Measurements from ENCODE around the gene NLRP9. TPM values are rescaled to one million over a fixed set of nuclear protein-coding genes. Genes with fewer than 3 reads are reported as not detected.
"Not testable (repeated sequence)": the region's sequence is repeated elsewhere in the genome, so short reads cannot be mapped to it uniquely, and the experiment has no call there.

NLRP9 gene
- total RNA-seq, 1 experiment from 2014 or later: 0.02 TPM

DNA sequence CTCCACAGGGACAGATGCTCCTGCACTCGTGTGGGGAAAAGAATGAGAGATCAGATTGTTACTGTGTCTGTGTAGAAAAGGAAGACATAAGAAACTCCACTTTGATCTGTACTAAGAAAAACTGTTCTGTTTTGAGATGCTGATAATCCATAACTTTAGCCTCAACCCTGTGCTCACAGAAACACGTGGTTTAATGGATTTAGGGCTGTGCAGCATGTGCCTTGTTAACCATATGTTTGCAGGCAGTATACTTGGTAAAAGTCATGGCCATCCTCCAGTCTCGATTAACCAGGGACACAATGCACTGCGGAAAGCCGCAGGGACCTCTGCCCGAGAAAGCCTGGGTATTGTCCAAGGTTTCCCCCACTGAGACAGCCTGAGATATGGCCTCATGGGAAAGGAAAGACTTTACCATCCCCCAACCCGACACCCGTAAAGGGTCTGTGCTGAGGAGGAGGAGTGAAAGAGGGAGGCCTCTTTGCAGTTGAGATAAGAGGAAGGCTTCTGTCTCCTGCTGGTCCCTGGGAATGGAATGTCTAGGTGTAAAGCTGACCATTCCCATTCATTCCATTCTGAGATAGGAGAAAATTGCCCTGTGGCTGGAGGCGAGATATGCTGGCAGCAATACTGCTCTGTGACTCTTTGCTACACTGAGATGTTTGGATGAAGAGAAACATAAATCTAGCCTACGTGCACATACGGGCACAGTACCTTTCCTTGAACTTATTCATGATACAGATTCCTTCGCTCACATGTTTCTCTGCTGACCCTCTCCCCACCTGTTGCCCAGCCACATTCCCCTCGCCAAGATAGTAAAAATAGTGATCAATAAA, 20.1 kb downstream of the NLRP9 start:
- DNase-seq; H3K4me3 ChIP-seq; H3K27ac ChIP-seq; H3K27me3 ChIP-seq; H3K4me1 ChIP-seq; H3K36me3 ChIP-seq; H3K9me3 ChIP-seq (replicated peaks): not testable (repeated sequence)

DNA sequence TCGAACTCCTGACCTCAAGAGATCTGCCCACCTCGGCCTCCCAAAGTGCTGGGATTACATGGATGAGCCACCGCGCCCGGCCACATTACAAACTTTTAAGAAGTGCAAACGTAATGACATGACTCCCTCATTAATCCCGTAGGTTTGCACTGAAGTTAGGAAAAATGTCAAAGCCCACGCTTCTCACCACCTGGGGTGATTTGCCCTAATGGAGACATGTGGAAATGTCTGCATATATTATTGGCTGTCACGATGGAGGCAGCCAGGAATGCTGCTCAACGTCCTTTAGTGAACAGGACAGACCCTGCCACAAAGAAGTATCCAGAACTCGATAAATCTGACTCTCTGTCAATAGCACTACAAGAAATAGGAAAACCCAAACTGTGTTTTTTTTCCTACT, 21.0 kb downstream of the NLRP9 start:
- DNase-seq: no peak
- Histone ChIP-seq H3K4me1 (no peaks in the 10 kb centered on the region), H3K27ac (no peak overlapping the region), H3K36me3 (no peaks in the 10 kb centered on the region), H3K9me3 (replicated peaks) (peaks cover 6% of the 10 kb centered on the region; the same call in 1 of the 2 replicates), H3K27me3 (peaks cover 8% of the 10 kb centered on the region), H3K4me3 (no peak overlapping the region)

- Histone ChIP-seq H3K4me1 (no peaks in the 10 kb centered on the region), H3K27me3 (peaks cover 8% of the 10 kb centered on the region), H3K9me3 (replicated peaks) (peaks cover under 1% of the 10 kb centered on the region; the same call in 1 of the 2 replicates), H3K4me3 (no peak overlapping the region), H3K27ac (no peak overlapping the region), H3K36me3 (no peaks in the 10 kb centered on the region)
- DNase-seq: no peak
Observed at GRCh38 chr19:55716531-55716930, 21.7 kb downstream of the NLRP9 start.

DNA sequence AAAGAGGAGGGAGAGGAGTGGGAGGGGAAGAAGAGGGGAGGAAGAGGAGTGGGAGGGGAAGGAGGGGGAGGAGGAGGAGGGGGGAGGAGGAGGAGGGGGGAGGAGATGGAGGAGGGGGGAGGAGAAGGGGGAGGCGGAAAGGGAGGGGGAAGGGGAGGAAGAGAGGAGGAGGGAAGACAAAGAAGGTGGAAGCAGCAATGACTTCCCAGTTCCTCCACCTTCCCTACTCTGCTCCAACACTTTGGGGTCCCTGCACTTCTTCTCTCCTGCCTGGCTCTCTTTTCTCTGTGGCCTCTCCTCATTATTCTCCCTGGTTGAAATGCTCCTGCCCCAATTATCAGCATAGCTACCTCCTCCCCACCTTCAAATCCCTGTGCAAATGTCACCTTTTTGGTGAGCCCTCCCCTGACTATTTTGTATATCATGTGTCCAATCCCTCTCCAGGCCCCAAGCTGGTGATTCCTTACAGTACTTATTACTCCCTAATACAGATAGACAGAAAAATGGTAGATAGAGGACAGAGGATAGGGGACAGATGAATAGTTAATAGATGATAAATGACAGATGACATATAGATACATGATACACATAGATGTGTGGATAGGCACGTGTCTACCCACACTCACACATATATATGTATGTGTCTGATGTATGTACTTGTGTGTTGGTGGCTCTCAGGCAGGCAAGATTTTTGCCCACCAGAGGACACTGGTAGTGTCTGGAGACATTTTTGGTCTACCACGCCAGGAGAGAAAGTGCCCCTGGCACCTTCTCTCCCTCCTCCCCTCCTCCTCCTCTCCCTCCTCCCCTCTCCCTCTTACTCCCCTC, 25.2 kb downstream of the NLRP9 start:
- Histone ChIP-seq H3K9me3 (replicated peaks) (no peaks in the 10 kb centered on the region), H3K36me3 (no peaks in the 10 kb centered on the region), H3K27me3 (peaks cover 8% of the 10 kb centered on the region; the same call in 1 of the 2 replicates), H3K4me3 (no peak overlapping the region), H3K4me1 (no peaks in the 10 kb centered on the region), H3K27ac (no peak overlapping the region)
- no peak for DNase-seq

DNA sequence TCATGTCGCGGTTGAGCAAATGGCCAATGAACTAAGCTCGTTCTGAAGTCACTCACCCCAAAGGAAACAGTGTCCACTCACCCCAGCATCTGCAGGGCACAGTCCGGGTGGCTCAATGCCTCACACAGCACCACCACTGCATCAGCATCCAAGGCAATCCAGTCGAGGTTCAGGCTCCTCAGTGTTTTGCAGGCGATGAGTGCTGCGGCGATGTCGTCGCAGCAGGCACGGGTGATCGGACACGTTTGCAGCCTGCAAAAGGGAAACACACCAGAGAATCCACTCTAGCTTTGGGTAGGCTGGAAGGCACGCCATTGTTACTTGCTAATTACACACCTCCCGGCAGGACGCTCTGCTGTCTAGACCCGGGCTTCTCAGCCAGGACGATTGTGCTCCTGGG, 26.5 kb downstream of the NLRP9 start:
- no peak for DNase-seq
- H3K27me3 ChIP-seq: no peaks in the 10 kb centered on the region
- H3K4me3 ChIP-seq: no peak overlapping the region
- H3K9me3 ChIP-seq (replicated peaks): no peaks in the 10 kb centered on the region
- H3K27ac ChIP-seq: no peak overlapping the region
- H3K36me3 ChIP-seq: no peaks in the 10 kb centered on the region
- H3K4me1 ChIP-seq: no peaks in the 10 kb centered on the region

GRCh38 chr19:55705972-55706371, 32.2 kb downstream of the NLRP9 start:
- no peaks in the 10 kb centered on the region for H3K9me3 ChIP-seq (replicated peaks)
- H3K4me1 ChIP-seq: no peaks in the 10 kb centered on the region
- H3K36me3 ChIP-seq: no peaks in the 10 kb centered on the region; the same call in 1 of the 2 replicates
- H3K4me3 ChIP-seq: no peak overlapping the region
- no peak for DNase-seq
- no peak overlapping the region for H3K27ac ChIP-seq
- H3K27me3 ChIP-seq: no peaks in the 10 kb centered on the region

DNA sequence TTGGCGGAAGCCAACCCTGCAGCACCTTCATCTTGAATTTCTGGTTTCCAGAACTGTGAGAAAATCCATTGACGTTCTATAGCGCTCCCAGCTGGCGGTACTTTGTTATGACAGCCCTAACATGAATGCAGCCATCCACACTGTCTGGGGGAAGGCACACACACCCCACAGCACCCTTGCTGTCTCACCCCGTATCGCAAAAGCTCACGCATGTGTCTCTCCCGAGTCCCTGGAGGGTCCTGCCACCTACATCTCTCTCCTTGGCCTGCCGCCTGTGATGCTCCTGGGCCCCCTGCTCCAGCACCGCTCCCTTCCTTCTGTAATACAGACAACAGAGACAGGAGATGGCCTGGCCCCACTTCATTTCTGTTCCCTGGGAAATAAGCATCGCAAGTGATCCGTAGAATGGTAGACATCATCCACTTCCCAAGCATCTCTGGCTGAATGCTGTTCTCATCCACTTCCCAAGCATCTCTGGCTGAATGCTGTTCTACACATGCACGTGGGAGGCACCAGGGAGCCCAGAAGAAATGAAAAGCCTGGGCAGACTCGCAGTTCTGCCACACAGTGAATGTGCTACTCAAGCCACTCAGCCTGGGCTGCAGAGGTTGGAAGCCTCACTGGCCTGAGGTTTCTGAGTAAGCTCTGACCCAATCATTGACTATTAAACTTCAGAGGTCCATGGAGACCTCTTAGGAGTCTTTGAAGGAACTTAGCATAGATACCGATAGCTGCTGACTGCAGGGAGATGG, 33.5 kb downstream of the NLRP9 start:
- peaks cover 7% of the 10 kb centered on the region; the same call in 1 of the 2 replicates for H3K36me3 ChIP-seq
- no peak overlapping the region for H3K27ac ChIP-seq
- H3K9me3 ChIP-seq (replicated peaks): no peaks in the 10 kb centered on the region
- no peak overlapping the region for H3K4me3 ChIP-seq
- no peaks in the 10 kb centered on the region for H3K27me3 ChIP-seq
- H3K4me1 ChIP-seq: no peaks in the 10 kb centered on the region
- DNase-seq: no peak

DNA sequence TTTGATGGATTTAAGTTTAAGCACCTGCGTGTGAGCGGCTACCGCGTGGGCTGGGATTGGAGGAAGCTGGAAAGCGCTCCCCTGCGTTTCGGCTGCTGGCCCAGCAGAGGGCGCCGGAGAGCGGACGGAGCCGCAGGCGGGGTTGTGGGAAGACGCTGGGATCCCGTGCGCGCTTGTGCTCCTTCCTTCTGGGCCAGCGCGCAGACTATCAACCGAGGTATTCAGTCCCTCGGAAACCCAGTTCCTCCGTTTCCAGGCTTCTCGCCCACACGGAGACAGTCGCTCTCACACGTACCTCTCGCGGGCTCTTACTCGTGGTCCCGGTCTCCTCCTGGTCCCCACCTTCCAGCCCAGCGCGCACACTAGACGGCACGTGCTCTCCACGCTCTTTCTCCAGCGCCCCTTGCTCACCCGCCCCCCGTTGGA, 34.4 kb downstream of the NLRP9 start:
- peaks cover 7% of the 10 kb centered on the region; the same call in 1 of the 2 replicates for H3K36me3 ChIP-seq
- DNase-seq: no peak

GRCh38 chr19:55702131-55702627, 36.0 kb downstream of the NLRP9 start:
- Histone ChIP-seq H3K9me3 (replicated peaks) (no peaks in the 10 kb centered on the region), H3K27me3 (no peaks in the 10 kb centered on the region), H3K4me3 (no peak overlapping the region), H3K27ac (no peak overlapping the region), H3K36me3 (peaks cover 7% of the 10 kb centered on the region; the same call in 1 of the 2 replicates), H3K4me1 (no peaks in the 10 kb centered on the region)
- no peak for DNase-seq

More for the DNA sequence above, 34.4 kb downstream of the NLRP9 start:
- Histone ChIP-seq H3K4me3 (no peak overlapping the region), H3K4me1 (no peaks in the 10 kb centered on the region), H3K27me3 (no peaks in the 10 kb centered on the region), H3K9me3 (replicated peaks) (no peaks in the 10 kb centered on the region), H3K27ac (no peak overlapping the region)

DNA sequence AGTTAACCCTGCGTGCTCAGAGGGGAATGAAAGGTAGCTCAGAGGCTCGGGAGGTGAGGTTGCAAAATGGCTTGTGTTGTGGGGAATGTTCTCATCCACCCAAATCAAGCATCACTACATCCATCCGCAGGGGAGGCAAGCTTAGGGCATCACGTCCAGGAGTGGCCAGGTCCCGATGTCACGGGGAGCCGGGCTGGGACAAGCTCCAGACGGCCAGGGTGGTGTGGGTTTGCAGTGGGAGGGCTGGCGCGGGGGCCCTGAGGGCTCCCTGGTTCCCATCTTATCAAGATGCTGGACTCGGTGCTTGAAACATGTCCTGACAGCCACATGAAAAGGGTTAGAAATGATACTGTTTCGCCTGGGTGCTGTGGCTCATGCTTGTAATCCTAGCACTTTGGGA, 37.4 kb downstream of the NLRP9 start:
- H3K4me3 ChIP-seq: no peak overlapping the region
- no peaks in the 10 kb centered on the region for H3K4me1 ChIP-seq
- H3K9me3 ChIP-seq (replicated peaks): no peaks in the 10 kb centered on the region
- no peak overlapping the region for H3K27ac ChIP-seq
- no peak for DNase-seq
- peaks cover 7% of the 10 kb centered on the region; the same call in 1 of the 2 replicates for H3K36me3 ChIP-seq
- H3K27me3 ChIP-seq: no peaks in the 10 kb centered on the region

- H3K36me3 ChIP-seq: peaks cover 10% of the 10 kb centered on the region
- H3K4me1 ChIP-seq: no peaks in the 10 kb centered on the region
Observed at GRCh38 chr19:55699221-55699620, 39.0 kb downstream of the NLRP9 start.

DNA sequence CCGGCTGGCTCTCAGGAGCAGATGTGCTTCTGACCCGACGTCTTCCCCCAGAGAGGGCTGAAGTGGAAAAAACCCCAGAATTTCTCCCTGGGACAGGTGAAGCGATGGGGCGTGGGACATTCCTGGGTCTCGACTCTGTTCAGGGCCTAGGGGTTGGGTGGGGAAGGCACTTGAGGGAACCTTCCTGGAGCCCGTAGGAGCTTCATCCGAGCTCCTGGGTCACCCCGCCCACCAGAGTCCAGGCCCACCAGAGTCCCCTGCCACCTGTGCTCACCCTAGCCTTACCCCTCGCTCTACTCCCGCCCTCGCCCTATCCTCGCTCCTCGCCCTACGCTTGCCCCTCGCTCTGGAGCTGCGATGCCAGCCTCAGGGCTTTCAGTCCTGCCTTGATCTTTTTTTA, 39.9 kb downstream of the NLRP9 start:
- Histone ChIP-seq H3K27ac (no peak overlapping the region), H3K27me3 (no peaks in the 10 kb centered on the region), H3K36me3 (peaks cover 16% of the 10 kb centered on the region), H3K4me3 (no peak overlapping the region), H3K9me3 (replicated peaks) (no peaks in the 10 kb centered on the region), H3K4me1 (no peaks in the 10 kb centered on the region)
- no peak for DNase-seq

More at GRCh38 chr19:55699221-55699620, 39.0 kb downstream of the NLRP9 start:
- Histone ChIP-seq H3K9me3 (replicated peaks) (no peaks in the 10 kb centered on the region), H3K4me3 (no peak overlapping the region), H3K27ac (no peak overlapping the region), H3K27me3 (no peaks in the 10 kb centered on the region)
- DNase-seq: no peak

DNA sequence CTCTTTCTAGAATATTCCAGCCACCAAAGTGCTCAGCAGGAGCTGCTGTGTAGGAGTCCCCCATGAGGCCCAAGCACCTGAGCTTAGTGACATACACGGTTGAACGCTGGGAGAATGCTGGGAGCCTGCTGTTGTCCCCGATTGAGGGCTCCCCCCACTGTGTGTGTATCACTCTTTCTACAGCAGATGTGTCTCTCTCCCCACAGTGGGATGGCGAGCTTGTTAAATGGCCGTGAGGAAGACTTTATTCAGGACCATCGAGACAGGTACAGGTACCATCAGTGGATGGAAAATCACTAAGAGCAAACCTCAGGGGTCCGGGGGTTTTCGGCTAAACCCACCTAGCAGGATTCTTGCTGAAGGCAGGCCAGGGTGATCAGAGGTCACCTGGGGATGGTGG, 40.5 kb downstream of the NLRP9 start:
- H3K27ac ChIP-seq: no peak overlapping the region
- H3K4me3 ChIP-seq: no peak overlapping the region
- H3K4me1 ChIP-seq: no peaks in the 10 kb centered on the region
- H3K27me3 ChIP-seq: no peaks in the 10 kb centered on the region
- no peaks in the 10 kb centered on the region for H3K9me3 ChIP-seq (replicated peaks)
- no peak for DNase-seq
- H3K36me3 ChIP-seq: peaks cover 20% of the 10 kb centered on the region

GRCh38 chr19:55697069-55697440, 41.1 kb downstream of the NLRP9 start:
- no peaks in the 10 kb centered on the region for H3K4me1 ChIP-seq
- no peak overlapping the region for H3K4me3 ChIP-seq
- no peak overlapping the region for H3K27ac ChIP-seq
- DNase-seq: no peak
- no peaks in the 10 kb centered on the region for H3K27me3 ChIP-seq
- H3K9me3 ChIP-seq (replicated peaks): no peaks in the 10 kb centered on the region
- H3K36me3 ChIP-seq: peaks cover 20% of the 10 kb centered on the region

All from SJCRH30 (cell line).